NCI-H1092 treated with DMSO at 0.1 percent for 48 hours (cell line): ENCODE results near the gene TBC1D5.
A peak's percentile ranks its signal among the peaks of the same experiment; 100 is the strongest.

Experiments used
- DNase-seq: peaks from one replicate; lab custom pipeline; 2025; lab: John Stamatoyannopoulos, UW

The TBC1D5 gene

GRCh38 chr3:17298038-17298437 is 444.4 kb downstream of the TBC1D5 start:
- DNase-seq: no peak

- no peak for DNase-seq
Measured at GRCh38 chr3:17292556-17292955, 449.9 kb downstream of the TBC1D5 start.

GRCh38 chr3:17290894-17291293 is 451.5 kb downstream of the TBC1D5 start:
- no peak for DNase-seq

DNA sequence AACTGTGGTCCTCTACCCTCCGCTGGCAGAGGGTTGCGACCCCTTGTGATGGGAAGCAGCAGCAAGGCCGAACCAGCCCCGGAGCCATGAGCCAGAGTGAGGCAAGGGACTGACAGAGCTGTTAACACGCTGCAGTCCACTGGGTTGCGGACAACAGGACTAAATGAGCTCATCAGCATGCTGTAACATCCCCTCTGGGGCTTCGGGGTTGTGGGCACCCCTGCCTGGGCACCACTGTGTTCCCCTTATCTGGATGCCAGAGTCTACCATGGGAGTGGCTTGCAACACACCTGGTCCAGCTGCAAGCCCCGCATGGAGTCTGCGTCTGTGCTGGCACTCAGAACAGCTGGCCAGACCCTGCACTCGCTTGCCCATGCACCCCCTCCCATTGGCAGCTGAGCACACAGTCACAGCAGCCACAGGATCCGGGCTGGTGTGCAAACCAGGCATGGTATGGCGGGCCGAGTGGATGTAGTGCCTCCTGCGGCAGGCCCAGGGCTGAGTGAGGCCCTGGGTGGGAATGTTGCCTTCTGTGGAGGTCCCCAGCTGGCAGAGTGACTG is 453.5 kb downstream of the TBC1D5 start:
- DNase-seq: no peak

- no peak for DNase-seq
Measured at GRCh38 chr3:17287006-17287689, 455.3 kb downstream of the TBC1D5 start.

- DNase-seq: no peak
Measured at GRCh38 chr3:17278006-17278405, 464.4 kb downstream of the TBC1D5 start.

- no peak for DNase-seq
Measured at GRCh38 chr3:17266846-17267245, 475.6 kb downstream of the TBC1D5 start.

GRCh38 chr3:17261627-17262369 is 480.6 kb downstream of the TBC1D5 start:
- no peak for DNase-seq

- no peak for DNase-seq
Measured at GRCh38 chr3:17260257-17260656, 482.2 kb downstream of the TBC1D5 start.

- DNase-seq: no peak
Measured at GRCh38 chr3:17259685-17260084, 482.7 kb downstream of the TBC1D5 start.

DNA sequence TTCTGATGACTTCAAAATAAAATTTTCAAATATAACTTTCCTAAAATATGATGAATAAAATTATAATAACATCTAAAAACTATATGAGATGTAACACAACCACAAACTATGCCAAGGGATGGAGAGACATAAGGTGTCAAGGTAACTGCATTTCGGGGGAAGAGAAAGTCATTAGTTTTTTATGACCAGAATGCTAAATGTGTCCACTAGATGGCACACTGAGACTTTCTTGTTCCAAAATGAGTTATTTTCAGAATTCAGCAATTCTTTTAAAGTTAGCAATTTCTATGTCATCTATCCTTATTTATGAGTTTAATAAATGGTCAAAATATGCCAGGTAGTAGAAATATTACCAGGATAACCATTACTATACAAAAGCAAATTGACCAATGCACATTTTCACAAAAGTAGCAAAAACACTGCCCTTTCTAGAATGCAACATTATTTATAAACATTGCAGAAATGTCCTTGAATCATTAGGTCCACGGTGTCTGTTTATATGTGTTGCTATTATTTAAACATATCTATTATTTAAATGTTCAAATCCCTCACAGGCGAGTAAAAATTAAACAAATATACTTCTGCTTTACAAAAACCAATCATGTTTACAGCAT is 483.5 kb downstream of the TBC1D5 start:
- peak; percentile 16 for DNase-seq

DNA sequence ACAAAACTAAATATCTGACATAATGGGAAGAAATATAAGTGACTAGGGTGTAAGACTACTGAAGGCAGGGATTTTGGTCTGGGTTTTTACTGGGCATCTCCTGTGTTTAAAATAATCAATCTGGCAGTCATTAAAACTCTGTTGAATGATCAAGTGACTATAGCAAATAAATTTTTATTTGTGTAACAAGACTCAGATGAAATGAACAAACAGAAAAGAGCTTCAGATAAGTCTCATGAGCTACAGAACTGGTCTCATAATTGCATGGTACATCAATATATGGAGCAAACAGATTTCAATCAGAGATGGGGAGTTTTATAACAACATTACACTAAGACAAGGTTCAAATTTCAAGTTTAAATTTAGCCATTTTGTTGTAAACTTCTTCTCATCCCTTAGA is 485.2 kb downstream of the TBC1D5 start:
- DNase-seq: no peak

- no peak for DNase-seq
Measured at GRCh38 chr3:17243621-17244020, 498.8 kb downstream of the TBC1D5 start.

- DNase-seq: no peak
Measured at GRCh38 chr3:17239417-17239816, 503.0 kb downstream of the TBC1D5 start.

GRCh38 chr3:17238023-17238422 is 504.4 kb downstream of the TBC1D5 start:
- no peak for DNase-seq

DNA sequence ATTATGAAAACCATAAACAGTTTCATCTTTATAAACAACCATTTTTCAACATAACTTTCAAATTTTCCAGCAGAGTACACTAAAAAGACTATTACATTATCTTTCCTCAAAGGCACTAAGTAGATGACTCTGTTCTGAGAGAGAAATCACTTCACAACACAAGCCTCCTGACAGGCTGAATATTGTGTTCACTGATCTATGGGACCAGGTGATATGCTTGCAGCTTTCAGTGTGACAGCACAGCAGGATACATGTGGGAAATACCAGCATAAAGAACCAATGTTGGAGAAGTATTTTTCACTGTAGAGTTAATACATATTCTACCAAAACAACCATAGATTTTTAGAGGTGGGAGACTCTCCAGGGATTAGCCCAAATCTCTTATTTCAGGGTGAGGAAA is 507.1 kb downstream of the TBC1D5 start:
- no peak for DNase-seq

GRCh38 chr3:17234382-17234781 is 508.0 kb downstream of the TBC1D5 start:
- no peak for DNase-seq

DNA sequence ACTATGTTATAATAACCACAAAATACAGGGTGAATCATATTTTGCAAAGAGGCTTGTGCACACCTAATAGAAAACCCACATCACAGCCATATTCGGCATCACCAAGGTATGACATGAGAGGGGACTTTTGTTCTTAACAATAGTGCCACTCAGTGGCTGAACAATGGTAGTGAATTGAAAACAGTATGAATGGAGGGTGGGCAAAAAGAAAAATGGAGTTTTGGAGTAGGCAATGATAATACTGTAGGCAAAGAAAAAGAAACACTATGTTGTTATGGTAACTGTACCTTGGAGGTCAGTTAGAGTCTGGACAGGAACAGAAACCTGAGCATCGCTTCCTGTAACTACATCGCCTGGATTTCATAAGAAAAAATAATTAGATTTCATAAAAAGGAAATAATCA is 509.0 kb downstream of the TBC1D5 start:
- DNase-seq: peak; percentile 49

- DNase-seq: no peak
Measured at GRCh38 chr3:17232442-17232841, 510.0 kb downstream of the TBC1D5 start.

DNA sequence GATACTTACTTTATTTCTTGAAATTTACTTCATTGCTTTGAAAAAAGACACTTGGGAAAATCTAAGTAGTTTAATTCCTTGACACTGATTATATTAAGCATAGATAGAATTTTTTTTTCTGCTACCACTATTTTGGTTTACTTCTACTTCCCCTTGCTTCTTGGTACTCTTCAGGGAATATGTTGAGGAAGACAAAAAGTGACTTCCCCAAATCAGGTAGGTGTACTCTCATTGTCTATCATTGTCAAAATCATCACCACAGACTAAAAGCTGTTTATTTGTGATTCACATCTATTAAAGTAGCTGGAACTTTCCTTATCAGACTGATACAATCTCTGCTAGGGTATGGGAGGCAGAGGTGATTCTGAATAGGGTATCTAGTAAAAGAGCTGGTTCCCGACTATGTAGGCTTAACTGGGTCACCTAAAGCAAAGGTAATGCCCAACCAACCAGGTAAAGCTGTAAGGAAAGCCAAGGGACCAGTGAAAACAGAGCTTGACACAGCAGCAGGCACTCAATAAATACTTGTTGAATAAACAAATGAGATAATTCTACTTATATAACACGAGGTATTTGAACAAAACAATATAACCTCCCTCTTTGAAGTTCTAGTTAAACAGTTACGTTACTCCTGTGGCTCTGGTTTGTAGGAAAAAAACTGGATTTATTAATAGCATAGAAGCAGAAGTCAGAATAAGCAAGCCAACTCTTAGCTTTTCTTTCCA is 510.7 kb downstream of the TBC1D5 start:
- DNase-seq: no peak

DNA sequence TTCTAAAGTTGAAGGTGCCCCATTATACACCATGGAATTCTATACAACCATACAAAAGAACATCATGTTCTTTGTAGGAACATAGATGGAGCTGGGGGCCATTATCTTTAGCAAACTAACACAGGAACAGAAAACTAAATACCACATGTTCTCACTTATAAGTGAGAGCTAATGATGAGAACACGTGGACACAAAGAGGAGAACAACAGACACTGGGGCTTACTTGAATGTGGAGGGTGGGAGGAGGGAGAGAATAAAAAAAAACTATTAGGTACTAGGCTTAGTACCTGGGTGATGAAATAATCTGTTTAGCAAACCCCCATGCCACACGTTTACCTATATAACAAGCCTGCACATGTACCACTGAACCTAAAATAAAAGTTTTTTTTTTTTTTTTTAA is 515.0 kb downstream of the TBC1D5 start:
- DNase-seq: no peak

DNA sequence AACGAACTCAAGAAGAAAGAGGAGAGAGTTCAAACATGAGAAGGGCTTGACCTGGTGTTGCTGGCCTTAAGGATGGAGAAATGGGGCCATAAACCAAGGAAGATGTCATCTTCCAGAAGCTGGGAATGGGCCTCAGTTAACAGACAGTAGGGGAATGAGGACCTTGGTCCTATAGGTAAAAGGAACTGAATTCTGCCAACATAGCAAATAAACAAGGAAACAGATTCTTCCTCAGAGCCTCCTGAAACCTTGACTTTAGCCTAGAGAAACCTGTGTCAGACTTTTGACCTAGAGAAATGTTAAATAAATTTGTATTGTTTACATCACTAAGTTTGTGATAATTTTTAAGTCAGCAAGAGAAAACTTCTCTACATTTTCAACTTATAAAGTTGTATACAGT is 520.9 kb downstream of the TBC1D5 start:
- DNase-seq: no peak
